Hematopoietic multipotent progenitor cell treated with erythropoietin and hydrocortisone succinate and interleukin-3 and kit ligand, for 8 days (in vitro differentiated cells): Measurements from ENCODE around the gene MCAT.

Source experiments
- DNase-seq: peaks from one replicate; pipeline ENCODE4 v3.0.0-alpha.2; 2015

The MCAT gene

GRCh38 chr22:43142880-43143562, at the start of gene MCAT:
TSS of gene MCAT (minus strand) at chr22:43143398. CDS start at chr22:43143348, 50 bp downstream.
- peak; percentile 83 for DNase-seq

- no peak for DNase-seq
Observed at GRCh38 chr22:43191831-43192230, 48.6 kb upstream of the MCAT start.

- DNase-seq, result no peak
Observed at GRCh38 chr22:43188829-43189545, 45.8 kb upstream of the MCAT start.

GRCh38 chr22:43187171-43188099, 44.2 kb upstream of the MCAT start:
- peak; percentile 95 for DNase-seq

- DNase-seq, result peak; percentile 43
Observed at GRCh38 chr22:43186272-43187170, 43.3 kb upstream of the MCAT start, which contains the start of gene TTLL12. TSS of gene TTLL12 (minus strand) at chr22:43187134. CDS start at chr22:43187069, 65 bp downstream.

- DNase-seq, result peak; percentile 54
Observed at GRCh38 chr22:43185860-43186261, 42.7 kb upstream of the MCAT start.

GRCh38 chr22:43183496-43184277, 40.5 kb upstream of the MCAT start:
- peak; percentile 95 for DNase-seq

- no peak for DNase-seq
Observed at GRCh38 chr22:43182726-43183125, 39.5 kb upstream of the MCAT start.

- no peak for DNase-seq
Observed at GRCh38 chr22:43182118-43182517, 38.9 kb upstream of the MCAT start.

GRCh38 chr22:43181321-43182076, 38.3 kb upstream of the MCAT start:
- DNase-seq, result no peak

- DNase-seq, result no peak
Observed at GRCh38 chr22:43180670-43181069, 37.5 kb upstream of the MCAT start.

GRCh38 chr22:43179911-43180195, 36.7 kb upstream of the MCAT start:
- no peak for DNase-seq

- DNase-seq, result no peak
Observed at GRCh38 chr22:43179146-43179910, 36.1 kb upstream of the MCAT start.

- DNase-seq, result no peak
Observed at GRCh38 chr22:43177479-43177878, 34.3 kb upstream of the MCAT start.

- no peak for DNase-seq
Observed at GRCh38 chr22:43176090-43176489, 32.9 kb upstream of the MCAT start.

GRCh38 chr22:43174941-43175531, 31.8 kb upstream of the MCAT start:
- DNase-seq, result no peak

- no peak for DNase-seq
Observed at GRCh38 chr22:43173976-43174720, 30.9 kb upstream of the MCAT start.

GRCh38 chr22:43173566-43173965, 30.4 kb upstream of the MCAT start:
- DNase-seq, result no peak

- DNase-seq, result no peak
Observed at GRCh38 chr22:43172191-43172590, 29.0 kb upstream of the MCAT start.
